Brain pericyte (primary cell): ENCODE data around the gene SLC51A.
A peak's percentile ranks its signal among the peaks of the same experiment; 100 is the strongest.

Experiments used
- DNase-seq: peaks from one replicate; pipeline ENCODE4 v3.0.0-alpha.2; 2012; ENCODE audit warnings: low read depth, low spot score

Gene SLC51A

GRCh38 chr3:196215493-196216020 is 777 bp upstream of the SLC51A start:
- no peak for DNase-seq

- no peak for DNase-seq
Observed at GRCh38 chr3:196216681-196217211, 412 bp downstream of the SLC51A start.

- no peak for DNase-seq
Observed at GRCh38 chr3:196217307-196218154, 1.2 kb downstream of the SLC51A start.

- DNase-seq, result no peak
Observed at GRCh38 chr3:196218155-196218712, 1.9 kb downstream of the SLC51A start.

- DNase-seq, result peak; percentile 79
Observed at GRCh38 chr3:196219194-196219969, 3.0 kb downstream of the SLC51A start.

GRCh38 chr3:196219970-196220311 is 3.6 kb downstream of the SLC51A start:
- DNase-seq, result no peak

- DNase-seq, result no peak
Observed at GRCh38 chr3:196220587-196220986, 4.3 kb downstream of the SLC51A start.

- no peak for DNase-seq
Observed at GRCh38 chr3:196220991-196221390, 4.7 kb downstream of the SLC51A start.

- no peak for DNase-seq
Observed at GRCh38 chr3:196222876-196223595, 6.7 kb downstream of the SLC51A start.

- no peak for DNase-seq
Observed at GRCh38 chr3:196225086-196225485, 8.8 kb downstream of the SLC51A start.

- DNase-seq, result no peak
Observed at GRCh38 chr3:196225763-196226364, 9.5 kb downstream of the SLC51A start.

- no peak for DNase-seq
Observed at GRCh38 chr3:196227121-196227561, 10.8 kb downstream of the SLC51A start.

- DNase-seq, result no peak
Observed at GRCh38 chr3:196227629-196228493, 11.5 kb downstream of the SLC51A start.

- no peak for DNase-seq
Observed at GRCh38 chr3:196232154-196232881, 16.0 kb downstream of the SLC51A start.

GRCh38 chr3:196232882-196233251 is 16.5 kb downstream of the SLC51A start:
- DNase-seq, result no peak

GRCh38 chr3:196235452-196236122 is 19.3 kb downstream of the SLC51A start:
- DNase-seq, result no peak

GRCh38 chr3:196236223-196236622 is 19.9 kb downstream of the SLC51A start:
- DNase-seq, result no peak

GRCh38 chr3:196237203-196237602 is 20.9 kb downstream of the SLC51A start:
- no peak for DNase-seq
